OCI-LY1 (cell line): ENCODE results near the gene PCGF3.

Experiments
- H2AFZ ChIP-seq: fragments of 200-600 bp; sonication (generic), shearing (Covaris generic); 2 replicates; pipeline ENCODE4 v1.6.0; 2014; ENCODE audit warnings: antibody characterized with exemption, mild to moderate bottlenecking, low read length
- H3F3A ChIP-seq: fragments of 200-600 bp; sonication (generic), shearing (Covaris generic); 2 replicates; pipeline ENCODE4 v1.6.0; 2014; ENCODE audit warnings: mild to moderate bottlenecking, antibody characterized with exemption, low read length, moderate library complexity; ENCODE audit not compliant: insufficient read depth
- H3K27ac ChIP-seq: fragments of 200-600 bp; sonication (generic); 2 replicates; pipeline ENCODE4 v1.5.1; 2014; ENCODE audit warnings: low read length, mixed run types, mild to moderate bottlenecking, low read depth; ENCODE audit not compliant: poor library complexity, severe bottlenecking
- H3K27me3 ChIP-seq: fragments of 200-600 bp; sonication (generic); 2 replicates; pipeline ENCODE4 v1.6.0; 2014; ENCODE audit warnings: antibody characterized with exemption, mild to moderate bottlenecking, low read length, moderate library complexity; ENCODE audit not compliant: insufficient read depth
- H3K36me3 ChIP-seq: fragments of 200-600 bp; sonication (generic); 2 replicates; pipeline ENCODE4 v1.6.1; 2014; ENCODE audit warnings: mild to moderate bottlenecking, antibody characterized with exemption, low read length, moderate library complexity, mixed read lengths; ENCODE audit not compliant: insufficient read depth
- H3K4me1 ChIP-seq: fragments of 200-600 bp; sonication (generic); 2 replicates; pipeline ENCODE4 v1.5.1; 2014; ENCODE audit warnings: mild to moderate bottlenecking, low read length, moderate library complexity; ENCODE audit not compliant: insufficient read depth, severe bottlenecking
- H3K4me2 ChIP-seq: fragments of 200-600 bp; sonication (generic), shearing (Covaris generic); 2 replicates; pipeline ENCODE4 v1.6.1; 2014; ENCODE audit warnings: low read length
- H3K4me3 ChIP-seq: fragments of 200-600 bp; sonication (generic); 2 replicates; pipeline ENCODE4 v1.5.1; 2014; ENCODE audit warnings: low read length, low read depth, mild to moderate bottlenecking, mixed read lengths; ENCODE audit not compliant: poor library complexity, severe bottlenecking
- H3K79me2 ChIP-seq: fragments of 200-600 bp; shearing (Covaris generic); 2 replicates; pipeline ENCODE4 v1.6.1; 2016; ENCODE audit warnings: mixed run types, low read length, mixed read lengths; ENCODE audit not compliant: insufficient read depth
- H3K9ac ChIP-seq: fragments of 200-600 bp; sonication (generic), shearing (Covaris generic); 2 replicates; pipeline ENCODE4 v1.6.1; 2014; ENCODE audit warnings: mild to moderate bottlenecking, low read length, mixed read lengths
- H3K9me2 ChIP-seq: fragments of 200-600 bp; sonication (generic), shearing (Covaris generic); 2 replicates; pipeline ENCODE4 v1.6.1; 2014; ENCODE audit warnings: low read depth, mild to moderate bottlenecking, low read length, mixed read lengths
- H3K9me3 ChIP-seq: fragments of 200-600 bp; shearing (Covaris generic); 2 replicates; pipeline ENCODE4 v1.6.1; 2014; ENCODE audit warnings: low read length, mixed read lengths
- H4K20me1 ChIP-seq: fragments of 200-600 bp; sonication (generic), shearing (Covaris generic); 2 replicates; pipeline ENCODE4 v1.6.0; 2016; ENCODE audit warnings: mild to moderate bottlenecking, low read length; ENCODE audit not compliant: insufficient read depth
- CTCF ChIP-seq: fragments of 200-600 bp; sonication (generic), shearing (Covaris generic); IDR thresholded peaks from 2 replicates; pipeline ENCODE4 v1.5.1; 2017; ENCODE audit warnings: mild to moderate bottlenecking, antibody characterized with exemption, low read length, moderate library complexity, mixed read lengths
- EZH2 ChIP-seq: fragments of 200-600 bp; sonication (generic), shearing (Covaris generic); IDR thresholded peaks from 2 replicates; pipeline ENCODE4 v1.8.0; 2017; ENCODE audit warnings: borderline replicate concordance, mixed run types, mild to moderate bottlenecking, antibody characterized with exemption, low read length, moderate library complexity, mixed read lengths

PCGF3 gene

GRCh38 chr4:718460-718859, 12.8 kb downstream of the PCGF3 start:
- Histone ChIP-seq H3K27me3 (no peaks in the 10 kb centered on the region), H3K9ac (no peak overlapping the region), H2AFZ (no peak overlapping the region), H3F3A (no peaks in the 10 kb centered on the region), H3K36me3 (no peaks in the 10 kb centered on the region), H3K4me1 (no peaks in the 10 kb centered on the region), H3K79me2 (no peaks in the 10 kb centered on the region), H4K20me1 (no peaks in the 10 kb centered on the region), H3K27ac (no peak overlapping the region), H3K9me2 (no peaks in the 10 kb centered on the region), H3K4me2 (no peak overlapping the region), H3K4me3 (no peak overlapping the region), H3K9me3 (no peaks in the 10 kb centered on the region)
- no peak for TF ChIP-seq CTCF
- no peak for TF ChIP-seq EZH2

GRCh38 chr4:720111-720860, 14.7 kb downstream of the PCGF3 start:
- Histone ChIP-seq H3K9ac (no peak overlapping the region), H3K27me3 (no peaks in the 10 kb centered on the region), H3K36me3 (no peaks in the 10 kb centered on the region), H2AFZ (no peak overlapping the region), H3K27ac (no peak overlapping the region), H3K4me1 (no peaks in the 10 kb centered on the region), H3F3A (no peaks in the 10 kb centered on the region), H3K4me2 (no peak overlapping the region), H3K9me3 (no peaks in the 10 kb centered on the region), H4K20me1 (no peaks in the 10 kb centered on the region), H3K79me2 (no peaks in the 10 kb centered on the region), H3K9me2 (no peaks in the 10 kb centered on the region), H3K4me3 (no peak overlapping the region)
- TF ChIP-seq EZH2 (no peak), CTCF (no peak)

- no peak for TF ChIP-seq CTCF
- H3K4me2 ChIP-seq = no peak overlapping the region
- H3K4me1 ChIP-seq = no peaks in the 10 kb centered on the region
- no peaks in the 10 kb centered on the region for H3F3A ChIP-seq
- H3K4me3 ChIP-seq = no peak overlapping the region
- no peak overlapping the region for H3K9ac ChIP-seq
- no peak overlapping the region for H2AFZ ChIP-seq
- no peaks in the 10 kb centered on the region for H3K27me3 ChIP-seq
- no peaks in the 10 kb centered on the region for H3K36me3 ChIP-seq
- no peak overlapping the region for H3K27ac ChIP-seq
- H3K9me2 ChIP-seq = no peaks in the 10 kb centered on the region
- H3K79me2 ChIP-seq = no peaks in the 10 kb centered on the region
- H3K9me3 ChIP-seq = no peaks in the 10 kb centered on the region
- H4K20me1 ChIP-seq = no peaks in the 10 kb centered on the region
These were observed 15.9 kb downstream of the PCGF3 start for GRCh38 chr4:721261-722168.
